K562 (cell line): ENCODE results near the gene OBSCN. TPM values are rescaled to one million over a fixed set of nuclear protein-coding genes. Genes with fewer than 3 reads are reported as not detected.
A peak's percentile ranks its signal among the peaks of the same experiment; 100 is the strongest.

ENCODE experiments used
- ATF1 ChIP-seq, 2 experiments: fragments of 450-650 bp in 1 of 2; IDR thresholded peaks; 2 replicates each; pipeline ENCODE4 v1.6.1; 2016; ENCODE audit warnings: missing compliant biosample characterization in 1 of 2, missing genetic modification characterization in 1 of 2
- CTBP1 ChIP-seq: fragments of 450-650 bp; IDR thresholded peaks from 2 replicates; pipeline ENCODE4 v1.6.1; 2016; ENCODE audit warnings: borderline replicate concordance
- EGR1 ChIP-seq: fragments of 450-650 bp; conservative IDR thresholded peaks from 2 replicates; pipeline ENCODE4 v1.6.1; 2017; ENCODE audit warnings: mild to moderate bottlenecking
- EP300 ChIP-seq: IDR thresholded peaks from 2 replicates; pipeline ENCODE4 v1.6.1; 2012; ENCODE audit warnings: low read length, improper control_type of control experiment
- GTF2E2 ChIP-seq: fragments of 200-800 bp; sonication (Bioruptor generic); IDR thresholded peaks from 2 replicates; pipeline ENCODE4 v1.6.1; 2016; ENCODE audit warnings: missing genetic modification characterization, missing compliant biosample characterization
- HDAC3 ChIP-seq: fragments of 450-650 bp; IDR thresholded peaks from 2 replicates; pipeline ENCODE4 v1.6.1; 2018; ENCODE audit warnings: borderline replicate concordance, mild to moderate bottlenecking, moderate library complexity; ENCODE audit not compliant: partially characterized antibody
- KLF16 ChIP-seq: IDR thresholded peaks from 2 replicates; pipeline ENCODE4 v1.6.1; 2016; ENCODE audit warnings: antibody characterized with exemption
- LARP7 ChIP-seq: fragments of 450-650 bp; IDR thresholded peaks from 2 replicates; pipeline ENCODE4 v1.6.1; 2016
- MBD2 ChIP-seq: sonication (generic); IDR thresholded peaks from 2 replicates; pipeline ENCODE4 v1.6.1; 2016; ENCODE audit warnings: low read depth, borderline replicate concordance
- MLX ChIP-seq, 2 experiments: fragments of 450-650 bp in 1 of 2; sonication (generic) in 1 of 2; formaldehyde crosslinking; conservative IDR thresholded peaks; 2 replicates each; pipeline versions ENCODE4 v1.4.0 to v1.8.1; 2020 to 2022; ENCODE audit warnings: mild to moderate bottlenecking in 1 of 2, missing genetic modification reagents in 1 of 2
- NR2C1 ChIP-seq, 2 experiments: fragments of 450-650 bp; IDR thresholded peaks; 2 replicates each; pipeline ENCODE4 v1.6.1; 2017; ENCODE audit warnings: mild to moderate bottlenecking in 2 of 2, antibody characterized with exemption in 1 of 2, inconsistent platforms in 1 of 2, missing compliant biosample characterization in 1 of 2, missing genetic modification characterization in 1 of 2
- TEAD4 ChIP-seq, 2 experiments: sonication (generic) in 1 of 2; formaldehyde crosslinking in 1 of 2; IDR thresholded peaks; 2 replicates each; pipeline versions ENCODE4 v1.6.1 to v1.8.0; 2012 to 2022; ENCODE audit warnings: borderline replicate concordance in 1 of 2, inconsistent platforms in 1 of 2, low read length in 1 of 2, mild to moderate bottlenecking in 1 of 2, missing genetic modification reagents in 1 of 2
- TRIM28 ChIP-seq: fragments of 450-650 bp; IDR thresholded peaks from 2 replicates; pipeline ENCODE4 v1.6.1; 2017
- ZBTB7A ChIP-seq: IDR thresholded peaks from 2 replicates; pipeline ENCODE4 v1.6.1; 2011; ENCODE audit warnings: low read depth, mild to moderate bottlenecking, low read length, moderate library complexity, borderline replicate concordance; ENCODE audit not compliant: control insufficient read depth
- ZBTB8A ChIP-seq: fragments of 450-650 bp; IDR thresholded peaks from 2 replicates; pipeline ENCODE4 v1.6.1; 2018; ENCODE audit warnings: mild to moderate bottlenecking, moderate library complexity; ENCODE audit not compliant: partially characterized antibody
- ZFX ChIP-seq: sonication (generic); formaldehyde crosslinking; IDR thresholded peaks from 2 replicates; pipeline ENCODE4 v1.8.0; 2022; ENCODE audit warnings: mild to moderate bottlenecking, missing genetic modification reagents, moderate library complexity
- ZNF175 ChIP-seq: fragments of 200-800 bp; sonication (Bioruptor generic); IDR thresholded peaks from 2 replicates; pipeline ENCODE4 v1.6.1; 2016; ENCODE audit warnings: low read depth, mild to moderate bottlenecking, missing genetic modification characterization, missing compliant biosample characterization
- ZNF395 ChIP-seq: fragments of 200-800 bp; sonication (Bioruptor generic); IDR thresholded peaks from 2 replicates; pipeline ENCODE4 v1.6.1; 2017; ENCODE audit warnings: missing genetic modification characterization, missing compliant biosample characterization
- ZNF431 ChIP-seq: sonication (generic); formaldehyde crosslinking; IDR thresholded peaks from 2 replicates; pipeline ENCODE4 v1.8.0; 2022; ENCODE audit warnings: mild to moderate bottlenecking, missing genetic modification reagents
- ZNF644 ChIP-seq: fragments of 200-800 bp; sonication (Bioruptor generic); IDR thresholded peaks from 2 replicates; pipeline ENCODE4 v1.6.1; 2016; ENCODE audit warnings: low read depth, missing genetic modification characterization, missing compliant biosample characterization
- polyA plus RNA-seq, 8 experiments: library from polyadenylated mRNA; depleted of rRNA in 4 of 8; stranded (reverse) in 5 of 8; unstranded in 3 of 8; fragments of >200 nt; fragmentation: Nextera tagmentation in 2 of 8; fragmentation: Illumina TruSeq in 1 of 8; extraction: Ambion mirVana in 2 of 8; extraction: Trizol in 1 of 8; gene quantifications; 2 replicates each; pipeline versions ENCODE4 v1.2.1 to v1.2.3, GENCODE V29; 2011 to 2014; ENCODE audit warnings: inconsistent platforms in 1 of 8, missing spikeins in 1 of 8
- total RNA-seq, 7 experiments: library from RNA; depleted of rRNA in 6 of 7; stranded (reverse); fragments of >200 nt in 6 of 7; fragmentation: Illumina TruSeq in 2 of 7; extraction: Trizol in 2 of 7; gene quantifications; 2 replicates each; pipeline versions ENCODE4 v1.2.1 to v1.2.3, GENCODE V29; 2011 to 2021; ENCODE audit warnings: low replicate concordance in 1 of 7
- TF ChIP-seq, protein P1 (sequence below): fragments of 250-450 bp; sonication (Bioruptor Pico); IDR thresholded peaks from 2 replicates; pipeline ENCODE4 v1.8.0; 2021; ENCODE audit warnings: mild to moderate bottlenecking, moderate library complexity

Gene OBSCN
- total and polyA plus RNA-seq, 9 of the 15 experiments (the other 6 are each of a cell fraction or from before 2014, with no cell fraction given), result 0.18 to 19.7 (median 3.6) TPM

DNA sequence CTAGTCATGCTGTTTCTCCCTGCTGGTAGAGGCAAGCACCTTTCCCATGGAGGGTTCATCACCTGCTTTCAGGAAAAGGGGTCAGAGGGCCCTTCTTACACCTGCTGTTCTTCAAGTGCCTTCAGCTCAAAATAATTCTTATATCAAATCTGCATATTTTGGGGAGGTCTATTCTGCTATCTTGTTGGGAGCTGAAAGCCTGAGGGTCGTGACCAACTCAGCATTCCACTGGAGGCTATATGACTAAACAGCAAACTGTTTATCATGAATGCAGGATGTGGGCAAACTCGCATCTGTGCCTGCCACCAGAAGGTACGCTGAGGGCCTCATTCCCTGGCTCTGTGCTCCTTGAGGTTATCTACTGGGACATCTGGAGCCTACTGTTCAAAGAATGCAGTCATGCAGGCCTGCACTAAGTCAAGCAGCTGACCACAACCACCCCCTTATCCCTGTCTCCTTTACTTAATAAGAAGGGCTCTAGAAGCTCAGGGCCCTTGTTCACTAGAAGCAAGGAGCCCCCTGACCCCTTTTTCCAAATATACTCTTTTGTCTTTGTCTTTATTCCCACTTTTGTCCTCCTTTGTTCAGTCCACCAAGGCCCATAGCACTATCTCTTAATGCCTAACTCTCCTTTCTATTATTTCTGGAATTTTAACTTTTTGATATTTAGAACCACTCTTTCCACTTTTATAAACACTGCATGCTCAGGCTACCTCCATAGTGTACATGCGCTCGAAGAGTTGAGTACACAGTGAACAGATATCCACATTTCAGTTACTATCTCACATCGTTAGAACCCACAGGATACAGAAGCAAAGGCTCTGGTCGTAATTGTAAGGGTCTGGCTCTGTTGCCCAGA is 213.4 kb downstream of the OBSCN start (continued):
- TF ChIP-seq ZNF395 (CRISPR knock-in tag), result peak; percentile 90; the same call in 1 of the 2 replicates
- peak; percentile 94 for TF ChIP-seq TEAD4 (IDR thresholded peaks at IDR 0.05; ENCODE audit: low read length)
- TF ChIP-seq TEAD4 (CRISPR knock-in tag; IDR thresholded peaks at IDR 0.05; ENCODE audit: borderline replicate concordance), result no peak; the same call in 1 of the 2 replicates
- TF ChIP-seq, protein P1, sequence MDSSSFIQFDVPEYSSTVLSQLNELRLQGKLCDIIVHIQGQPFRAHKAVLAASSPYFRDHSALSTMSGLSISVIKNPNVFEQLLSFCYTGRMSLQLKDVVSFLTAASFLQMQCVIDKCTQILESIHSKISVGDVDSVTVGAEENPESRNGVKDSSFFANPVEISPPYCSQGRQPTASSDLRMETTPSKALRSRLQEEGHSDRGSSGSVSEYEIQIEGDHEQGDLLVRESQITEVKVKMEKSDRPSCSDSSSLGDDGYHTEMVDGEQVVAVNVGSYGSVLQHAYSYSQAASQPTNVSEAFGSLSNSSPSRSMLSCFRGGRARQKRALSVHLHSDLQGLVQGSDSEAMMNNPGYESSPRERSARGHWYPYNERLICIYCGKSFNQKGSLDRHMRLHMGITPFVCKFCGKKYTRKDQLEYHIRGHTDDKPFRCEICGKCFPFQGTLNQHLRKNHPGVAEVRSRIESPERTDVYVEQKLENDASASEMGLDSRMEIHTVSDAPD, result no peak
- no peak; the same call in 1 of the 2 replicates for TF ChIP-seq NR2C1 (IDR thresholded peaks at IDR 0.05)
- peak; percentile 44; the same call in 1 of the 2 replicates for TF ChIP-seq NR2C1 (tag; IDR thresholded peaks at IDR 0.05)
- no peak for TF ChIP-seq ATF1 (CRISPR knock-in tag; IDR thresholded peaks at IDR 0.05)
- TF ChIP-seq ATF1 (tag; IDR thresholded peaks at IDR 0.05), result peak; percentile 30; the same call in 1 of the 2 replicates
- TF ChIP-seq ZNF431 (CRISPR knock-in tag), result peak; percentile 26; the same call in 1 of the 2 replicates
- no peak for TF ChIP-seq ZNF644 (tag)
- 0 out of 2 replicates have a peak, but pooled peaks have one; percentile 20 for TF ChIP-seq MBD2
- TF ChIP-seq HDAC3, result peak; percentile 31
- no peak for TF ChIP-seq LARP7
- TF ChIP-seq MLX (CRISPR knock-in tag; conservative IDR thresholded peaks at IDR 0.05), result no peak
- TF ChIP-seq ZBTB8A, result no peak
- TF ChIP-seq KLF16, result peak; percentile 82
- peak; percentile 86 for TF ChIP-seq ZBTB7A
- TF ChIP-seq CTBP1, result peak; percentile 36; the same call in 1 of the 2 replicates
- TF ChIP-seq GTF2E2 (tag), result no peak
- peak; percentile 67 for TF ChIP-seq EGR1
- TF ChIP-seq EP300, result peak; percentile 72; the same call in 1 of the 2 replicates
- peak; percentile 54; the same call in 1 of the 2 replicates for TF ChIP-seq TRIM28
- peak; percentile 49; the same call in 1 of the 2 replicates for TF ChIP-seq ZFX (CRISPR knock-in tag)
- peak; percentile 72 for TF ChIP-seq ZNF175 (CRISPR knock-in tag)
